Measurements from ENCODE around the gene KIRREL1.
A peak's percentile ranks its signal among the peaks of the same experiment; 100 is the strongest.

KIRREL1 gene
- total RNA-seq, result 0 reads per million in 4 donors

- DNase-seq, result no peak
Measured at GRCh38 chr1:157993147-157993917, at the start of gene KIRREL1. Gene KIRREL1 (plus strand): TSS chr1:157993645. CDS start chr1:157993677, 32 bp downstream.

GRCh38 chr1:157944663-157945280, 48.7 kb upstream of the KIRREL1 start:
- DNase-seq, result no peak

GRCh38 chr1:157948312-157949073, 45.0 kb upstream of the KIRREL1 start:
- no peak for DNase-seq

GRCh38 chr1:157949074-157949354, 44.4 kb upstream of the KIRREL1 start:
- DNase-seq, result no peak

- no peak for DNase-seq
Measured at GRCh38 chr1:157951230-157951629, 42.2 kb upstream of the KIRREL1 start.

GRCh38 chr1:157952601-157953000, 40.8 kb upstream of the KIRREL1 start:
- DNase-seq, result no peak

- DNase-seq, result no peak
Measured at GRCh38 chr1:157955221-157955620, 38.2 kb upstream of the KIRREL1 start.

- no peak for DNase-seq
Measured at GRCh38 chr1:157955857-157956256, 37.6 kb upstream of the KIRREL1 start.

GRCh38 chr1:157956732-157957131, 36.7 kb upstream of the KIRREL1 start:
- no peak for DNase-seq

GRCh38 chr1:157958263-157958662, 35.2 kb upstream of the KIRREL1 start:
- DNase-seq, result no peak

- DNase-seq, result no peak
Measured at GRCh38 chr1:157959750-157960149, 33.7 kb upstream of the KIRREL1 start.

- DNase-seq, result no peak
Measured at GRCh38 chr1:157960773-157961172, 32.7 kb upstream of the KIRREL1 start.

- peak in 1 of 5 donors; percentile 12 for DNase-seq
Measured at GRCh38 chr1:157961805-157962762, 31.4 kb upstream of the KIRREL1 start.

- peak in 4 of 5 donors; percentile 14 to 28 (median 18) for DNase-seq
Measured at GRCh38 chr1:157963713-157964112, 29.7 kb upstream of the KIRREL1 start.

GRCh38 chr1:157965584-157965983, 27.9 kb upstream of the KIRREL1 start:
- no peak for DNase-seq

GRCh38 chr1:157966031-157966537, 27.4 kb upstream of the KIRREL1 start:
- no peak for DNase-seq

- no peak for DNase-seq
Measured at GRCh38 chr1:157967205-157967604, 26.2 kb upstream of the KIRREL1 start.

- no peak for DNase-seq
Measured at GRCh38 chr1:157968508-157968907, 24.9 kb upstream of the KIRREL1 start.

GRCh38 chr1:157968946-157969345, 24.5 kb upstream of the KIRREL1 start:
- no peak for DNase-seq

GRCh38 chr1:157969697-157970485, 23.6 kb upstream of the KIRREL1 start:
- no peak for DNase-seq

GRCh38 chr1:157971769-157972168, 21.7 kb upstream of the KIRREL1 start:
- no peak for DNase-seq
